Measurements from ENCODE around the gene ZNF839.

The ZNF839 gene

DNA sequence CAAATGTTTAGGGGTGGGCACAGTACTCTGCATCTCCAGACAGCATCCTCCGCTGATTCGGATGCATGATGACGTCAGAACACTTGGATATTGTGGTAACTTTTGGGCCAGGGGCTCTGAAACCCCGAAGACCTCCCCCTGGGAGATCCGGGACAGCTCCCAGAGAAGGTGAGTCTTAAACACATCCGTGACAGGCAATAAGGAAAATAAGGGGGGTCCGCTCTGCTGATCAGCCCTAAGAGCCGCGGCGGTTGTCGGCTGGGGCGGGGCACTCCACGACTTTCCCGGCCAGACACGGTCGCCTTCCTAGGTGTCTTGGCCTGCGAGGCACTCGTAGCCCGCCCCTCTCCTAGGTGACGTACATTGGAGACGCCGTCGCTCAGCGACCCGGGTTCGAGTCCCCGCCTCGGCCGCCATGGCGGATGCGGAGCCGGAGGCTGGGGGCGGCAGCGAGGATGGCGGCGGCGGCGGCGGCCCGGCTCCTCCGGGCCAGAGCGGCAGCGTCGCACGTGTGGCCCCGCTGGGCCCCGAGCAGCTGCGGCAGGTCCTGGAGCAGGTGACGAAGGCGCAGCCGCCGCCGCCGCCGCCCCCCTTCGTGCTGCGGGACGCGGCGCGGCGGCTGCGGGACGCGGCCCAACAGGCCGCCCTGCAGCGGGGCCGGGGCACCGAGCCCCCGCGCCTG is at the start of gene ZNF839:
Gene ZNF839, plus strand, starts transcription at position 396 of the 682 bp plus-strand sequence. Its CDS starts 20 bp downstream, at position 416.
- TF ChIP-seq POLR2A (IDR thresholded peaks at IDR 0.05; ENCODE audit: extremely low read depth, insufficient read length) (peak; percentile 30), MYC (IDR thresholded peaks at IDR 0.05; ENCODE audit: low read depth, low read length) (peak; percentile 67), MAX (IDR thresholded peaks at IDR 0.05; ENCODE audit: low read depth, low read length) (peak; percentile 56; the same call in 1 of the 2 replicates)
- TF ChIP-seq, protein P1, sequence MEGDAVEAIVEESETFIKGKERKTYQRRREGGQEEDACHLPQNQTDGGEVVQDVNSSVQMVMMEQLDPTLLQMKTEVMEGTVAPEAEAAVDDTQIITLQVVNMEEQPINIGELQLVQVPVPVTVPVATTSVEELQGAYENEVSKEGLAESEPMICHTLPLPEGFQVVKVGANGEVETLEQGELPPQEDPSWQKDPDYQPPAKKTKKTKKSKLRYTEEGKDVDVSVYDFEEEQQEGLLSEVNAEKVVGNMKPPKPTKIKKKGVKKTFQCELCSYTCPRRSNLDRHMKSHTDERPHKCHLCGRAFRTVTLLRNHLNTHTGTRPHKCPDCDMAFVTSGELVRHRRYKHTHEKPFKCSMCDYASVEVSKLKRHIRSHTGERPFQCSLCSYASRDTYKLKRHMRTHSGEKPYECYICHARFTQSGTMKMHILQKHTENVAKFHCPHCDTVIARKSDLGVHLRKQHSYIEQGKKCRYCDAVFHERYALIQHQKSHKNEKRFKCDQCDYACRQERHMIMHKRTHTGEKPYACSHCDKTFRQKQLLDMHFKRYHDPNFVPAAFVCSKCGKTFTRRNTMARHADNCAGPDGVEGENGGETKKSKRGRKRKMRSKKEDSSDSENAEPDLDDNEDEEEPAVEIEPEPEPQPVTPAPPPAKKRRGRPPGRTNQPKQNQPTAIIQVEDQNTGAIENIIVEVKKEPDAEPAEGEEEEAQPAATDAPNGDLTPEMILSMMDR (IDR thresholded peaks at IDR 0.05; ENCODE audit: low read depth, low read length), result no peak

GRCh38 chr14:102272392-102272791 is 47.2 kb upstream of the ZNF839 start:
- no peak for DNase-seq (ENCODE audit: low read depth)
- TF ChIP-seq, protein P1 (IDR thresholded peaks at IDR 0.05; ENCODE audit: low read depth, low read length), result no peak
- no peak for TF ChIP-seq MAX (IDR thresholded peaks at IDR 0.05; ENCODE audit: low read depth, low read length)
- no peak for TF ChIP-seq MYC (IDR thresholded peaks at IDR 0.05; ENCODE audit: low read depth, low read length)
- TF ChIP-seq POLR2A (IDR thresholded peaks at IDR 0.05; ENCODE audit: extremely low read depth, insufficient read length), result no peak
- no peak overlapping the region for H3K4me3 ChIP-seq (ENCODE audit: low read depth, low read length)

More for the DNA sequence above, at the start of gene ZNF839:
- DNase-seq (ENCODE audit: low read depth), result peak; percentile 90
- H3K4me3 ChIP-seq (ENCODE audit: low read depth, low read length), result peak within 1 kb of the TSS; percentile 78

GRCh38 chr14:102275866-102276265 is 43.7 kb upstream of the ZNF839 start:
- TF ChIP-seq MAX (IDR thresholded peaks at IDR 0.05; ENCODE audit: low read depth, low read length), result no peak
- TF ChIP-seq, protein P1 (IDR thresholded peaks at IDR 0.05; ENCODE audit: low read depth, low read length), result no peak
- no peak overlapping the region for H3K4me3 ChIP-seq (ENCODE audit: low read depth, low read length)
- no peak for DNase-seq (ENCODE audit: low read depth)

DNA sequence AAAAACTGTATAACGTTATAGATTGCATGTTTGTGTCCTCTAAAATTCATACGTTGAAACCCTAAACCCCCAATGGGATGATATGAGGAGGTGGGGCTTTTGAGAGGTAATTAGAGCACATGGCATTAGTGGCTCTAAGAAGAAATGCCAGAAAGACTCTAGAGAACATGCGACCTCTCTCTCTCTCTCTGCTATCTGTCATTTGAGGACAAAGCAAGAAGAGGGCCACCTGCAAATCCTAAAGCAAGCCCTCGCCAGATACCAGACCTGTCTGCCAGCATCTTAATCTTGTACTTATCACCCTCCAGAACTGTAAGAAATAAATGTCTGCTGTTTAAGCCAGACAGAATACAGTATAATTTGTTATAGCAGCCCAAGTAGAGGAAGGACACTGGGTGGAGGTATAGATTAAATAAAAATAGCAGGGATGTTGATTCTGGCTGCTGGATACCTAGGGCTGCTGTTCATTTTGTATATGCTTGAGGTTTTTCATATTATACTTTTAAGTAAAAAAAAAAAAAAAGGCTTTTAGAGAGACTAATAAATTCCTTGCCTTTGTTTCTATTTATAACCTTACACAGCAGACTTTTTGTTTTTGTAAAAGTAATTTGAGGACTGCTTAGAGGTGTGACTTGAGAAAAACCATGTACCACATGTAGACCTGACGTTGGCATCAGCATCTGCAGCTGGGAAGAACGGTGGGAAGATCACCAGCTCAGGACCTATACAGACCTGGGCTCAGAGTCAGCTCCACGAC is 41.5 kb upstream of the ZNF839 start:
- TF ChIP-seq MAX (IDR thresholded peaks at IDR 0.05; ENCODE audit: low read depth, low read length) (no peak), POLR2A (IDR thresholded peaks at IDR 0.05; ENCODE audit: extremely low read depth, insufficient read length) (no peak)
- TF ChIP-seq, protein P1 (IDR thresholded peaks at IDR 0.05; ENCODE audit: low read depth, low read length), result no peak
- no peak overlapping the region for H3K4me3 ChIP-seq (ENCODE audit: low read depth, low read length)
- no peak for DNase-seq (ENCODE audit: low read depth)

DNA sequence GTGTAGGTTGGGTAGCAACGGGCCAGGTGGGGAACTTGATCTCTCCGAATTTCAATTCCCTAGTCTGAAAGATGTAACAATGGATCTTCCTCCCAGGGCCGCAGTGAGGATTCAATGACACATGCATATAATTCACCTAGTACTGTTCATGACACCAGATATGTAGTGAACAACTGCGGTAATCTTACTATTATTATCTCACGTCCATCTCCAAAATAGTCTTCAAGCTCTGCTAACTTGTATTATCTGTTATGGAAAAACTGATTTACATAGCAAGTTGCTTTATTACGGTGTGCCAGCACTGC is 41.0 kb upstream of the ZNF839 start:
- TF ChIP-seq POLR2A (IDR thresholded peaks at IDR 0.05; ENCODE audit: extremely low read depth, insufficient read length), result no peak
- TF ChIP-seq MYC (IDR thresholded peaks at IDR 0.05; ENCODE audit: low read depth, low read length), result no peak
- TF ChIP-seq, protein P1 (IDR thresholded peaks at IDR 0.05; ENCODE audit: low read depth, low read length), result no peak
- no peak for TF ChIP-seq MAX (IDR thresholded peaks at IDR 0.05; ENCODE audit: low read depth, low read length)
- no peak for DNase-seq (ENCODE audit: low read depth)
- H3K4me3 ChIP-seq (ENCODE audit: low read depth, low read length), result no peak overlapping the region

Measured in NB4 (cell line).